GM12878 (cell line): ENCODE data around the gene STMP1. TPM values are rescaled to one million over a fixed set of nuclear protein-coding genes. Genes with fewer than 3 reads are reported as not detected.

Source experiments
- ATAC-seq: fragments of 200-7000 bp; cut with Tn5 transposase; 3 replicates; pipeline ENCODE4 v1.9.1; 2020; ENCODE audit warnings: mild to moderate bottlenecking, moderate library complexity
- BruUV-seq: library from RNA; stranded (reverse); fragments of 400-500 nt; replicated peaks from 2 replicates; lab custom pipeline; 2021; lab: Mats Ljungman, UMichigan
- CTCF ChIA-PET: fragments of 300-600 bp; sonication (Branson Sonifier 250); formaldehyde crosslinking; extraction: SDS; loops from one replicate; lab custom pipeline; 2021; ENCODE audit warnings: inconsistent platforms; lab: Yijun Ruan, JAX
- POLR2A ChIA-PET: fragments of 350-600 bp; formaldehyde crosslinking; extraction: SDS; loops from one replicate; lab custom pipeline; 2021; ENCODE audit warnings: inconsistent platforms; lab: Charles Lee
- RAD21 ChIA-PET: fragments of 300-600 bp; sonication (Branson Sonifier 250); formaldehyde crosslinking; loops from one replicate; lab custom pipeline; 2023; ENCODE audit warnings: antibody characterized with exemption; ENCODE audit not compliant: unreplicated experiment; lab: Charles Lee
- SMC1A ChIA-PET: fragments of 300-600 bp; sonication (Branson Sonifier 250); formaldehyde crosslinking; loops from one replicate; lab custom pipeline; 2023; ENCODE audit not compliant: unreplicated experiment, uncharacterized antibody; lab: Charles Lee
- DNase-seq: peaks from one replicate; pipeline ENCODE4 v3.0.0-alpha.2; 2011; ENCODE audit warnings: low read depth, low spot score
- FAIRE-seq: peaks from 3 replicates; lab custom pipeline; 2011; peaks lifted over from hg19 to GRCh38; lab: Jason Lieb, UNC
- H2AFZ ChIP-seq: 2 replicates; pipeline ENCODE4 v1.6.0; 2011; ENCODE audit warnings: low read depth, low read length, control low read depth; ENCODE audit not compliant: control insufficient read depth
- H3K27ac ChIP-seq: 2 replicates; pipeline ENCODE4 v1.5.1; 2011; ENCODE audit warnings: control low read depth; ENCODE audit not compliant: control insufficient read depth, insufficient read depth
- H3K27me3 ChIP-seq, 2 experiments: replicated peaks in 1 of 2; 2 replicates each; pipeline versions ENCODE4 v1.6.0 to v1.6.1; 2011; ENCODE audit warnings: low read length in 1 of 2; ENCODE audit not compliant: control insufficient read depth in 2 of 2, insufficient read depth in 2 of 2
- H3K36me3 ChIP-seq, 2 experiments: 2 replicates each; pipeline ENCODE4 v1.5.1; 2011; ENCODE audit warnings: low read length in 1 of 2; ENCODE audit not compliant: control insufficient read depth in 2 of 2, insufficient read depth in 2 of 2
- H3K4me1 ChIP-seq: 2 replicates; pipeline ENCODE4 v1.6.1; 2011; ENCODE audit warnings: mild to moderate bottlenecking, low read length, moderate library complexity, mixed read lengths; ENCODE audit not compliant: control insufficient read depth, insufficient read depth
- H3K4me2 ChIP-seq: 2 replicates; pipeline ENCODE4 v1.6.0; 2011; ENCODE audit warnings: control low read depth; ENCODE audit not compliant: control insufficient read depth, insufficient read depth
- H3K4me3 ChIP-seq: fragments of 200-600 bp; sonication (generic); 2 replicates; pipeline ENCODE4 v1.5.1; 2016
- H3K79me2 ChIP-seq: 2 replicates; pipeline ENCODE4 v1.6.0; 2011; ENCODE audit warnings: low read length; ENCODE audit not compliant: control insufficient read depth, insufficient read depth
- H3K9ac ChIP-seq: 2 replicates; pipeline ENCODE4 v1.8.0; 2011; ENCODE audit warnings: low read length, control low read depth, mixed read lengths; ENCODE audit not compliant: control insufficient read depth, insufficient read depth
- H3K9me3 ChIP-seq: replicated peaks from 3 replicates; pipeline ENCODE4 v1.5.1; 2011; ENCODE audit warnings: mild to moderate bottlenecking, low read length; ENCODE audit not compliant: control insufficient read depth, insufficient read depth
- H4K20me1 ChIP-seq: 2 replicates; pipeline ENCODE4 v1.6.0; 2011; ENCODE audit not compliant: control insufficient read depth, insufficient read depth
- BCLAF1 ChIP-seq: fragments of 450-650 bp; IDR thresholded peaks from 2 replicates; pipeline ENCODE4 v1.6.1; 2017; ENCODE audit warnings: antibody characterized with exemption, mild to moderate bottlenecking, moderate library complexity
- DPF2 ChIP-seq: fragments of 450-650 bp; IDR thresholded peaks from 2 replicates; pipeline ENCODE4 v1.6.1; 2017; ENCODE audit warnings: mild to moderate bottlenecking
- NFXL1 ChIP-seq: fragments of 450-650 bp; IDR thresholded peaks from 2 replicates; pipeline ENCODE4 v1.6.1; 2017; ENCODE audit warnings: antibody characterized with exemption, mild to moderate bottlenecking, borderline replicate concordance
- POLR2AphosphoS2 ChIP-seq: IDR thresholded peaks from 2 replicates; pipeline ENCODE4 v1.6.1; 2011; ENCODE audit warnings: low read depth, mild to moderate bottlenecking, low read length, improper control_type of control experiment, moderate library complexity
- RELA ChIP-seq: fragments of 450-650 bp; IDR thresholded peaks from 2 replicates; pipeline ENCODE4 v1.8.0; 2014; ENCODE audit warnings: borderline replicate concordance; ENCODE audit not compliant: partially characterized antibody
- SMC3 ChIP-seq: IDR thresholded peaks from 2 replicates; pipeline ENCODE4 v1.6.1; 2011; ENCODE audit warnings: low read length, improper control_type of control experiment, borderline replicate concordance
- ZNF384 ChIP-seq: IDR thresholded peaks from 2 replicates; pipeline ENCODE4 v1.6.1; 2012; ENCODE audit warnings: low read depth, mild to moderate bottlenecking, low read length, improper control_type of control experiment, borderline replicate concordance
- WGBS: methylation state at CpG from one replicate; pipeline ENCODE4 v1.1.6; 2016; ENCODE audit warnings: low lambda C conversion rate; ENCODE audit not compliant: insufficient replicate concordance, insufficient coverage; ENCODE audit errors: missing lambda C conversion rate; 5-methylcytosine and 5-hydroxymethylcytosine counted together
- in situ Hi-C: fragments of 300-500 bp; cut with MboI; formaldehyde crosslinking; loops from 9 replicates; pipeline ENCODE4 v1.14.3; 2018; ENCODE audit warnings: mixed read lengths
- intact Hi-C: fragments of 100-400 bp; cut with micrococcal nuclease; formaldehyde crosslinking; loops from one replicate; pipeline ENCODE4 v1.14.2; 2022; ENCODE audit not compliant: unreplicated experiment
- polyA plus RNA-seq, 11 experiments: library from polyadenylated mRNA; depleted of rRNA in 4 of 11; unstranded in 6 of 11; stranded (reverse) in 5 of 11; fragments of >200 nt; fragmentation: Nextera tagmentation in 4 of 11; fragmentation: Illumina TruSeq in 1 of 11; extraction: Ambion mirVana in 4 of 11; extraction: Trizol in 1 of 11; gene quantifications; 1 replicate in 1 of 11; 2 replicates in 10 of 11; pipeline versions ENCODE4 v1.2.1 to v1.2.3, GENCODE V29; 2011 to 2016; ENCODE audit warnings: inconsistent platforms in 2 of 11, missing spikeins in 2 of 11, low read depth in 1 of 11
- total RNA-seq, 4 experiments: library from RNA; depleted of rRNA in 3 of 4; stranded (reverse); fragments of >200 nt in 3 of 4; fragmentation: Illumina TruSeq in 1 of 4; extraction: Trizol in 1 of 4; gene quantifications; 2 replicates each; pipeline versions ENCODE4 v1.2.1 to v1.2.3, GENCODE V29; 2013 to 2021
- TF ChIP-seq, protein P1 (sequence below): fragments of 450-650 bp; IDR thresholded peaks from 2 replicates; pipeline ENCODE4 v1.6.1; 2016; ENCODE audit warnings: mild to moderate bottlenecking
- TF ChIP-seq, protein P2 (sequence below): fragments of 450-650 bp; IDR thresholded peaks from 2 replicates; pipeline ENCODE4 v1.6.1; 2016; ENCODE audit warnings: mild to moderate bottlenecking, moderate library complexity, borderline replicate concordance
- TF ChIP-seq, protein P3 (sequence below): fragments of 450-650 bp; formaldehyde crosslinking; IDR thresholded peaks from 2 replicates; pipeline ENCODE4 v1.5.0; 2022; ENCODE audit warnings: mild to moderate bottlenecking, missing genetic modification characterization

Gene STMP1
- total and polyA plus RNA-seq, 10 of the 15 experiments (the other 5 are each of a cell fraction or from before 2014, with no cell fraction given): 8.0 to 79.9 (median 24.7) TPM

DNA sequence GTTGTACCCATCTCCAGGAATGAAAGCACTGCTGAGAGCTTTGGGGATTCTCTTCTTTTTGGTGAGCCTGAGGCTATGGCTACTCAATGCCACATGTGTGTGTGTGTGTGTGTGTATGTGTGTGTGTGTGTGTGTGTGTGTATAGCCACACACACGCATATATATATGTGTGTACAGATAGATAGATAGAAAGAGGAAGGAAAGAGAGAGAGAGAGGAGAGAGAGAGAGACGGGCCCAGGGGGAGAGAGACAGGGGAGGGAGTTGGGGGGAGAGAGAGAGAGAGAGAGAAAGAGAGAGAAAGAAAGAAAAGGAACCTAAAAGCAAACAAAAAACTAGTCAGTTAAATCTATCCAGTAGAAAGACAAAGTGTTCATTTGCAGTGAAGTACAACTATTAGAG lies 57.4 kb downstream of the STMP1 start:
- ChIA-PET RAD21 (no interaction called here), POLR2A (no interaction called here), CTCF (interaction anchor here (0.6 to 1.2 kb wide), 3 partner anchors 30 to 74 kb away, joined by 3 read pairs; partner anchors contain the start of gene STMP1), SMC1A (no interaction called here)
- Histone ChIP-seq H3K27ac (no peak overlapping the region), H3K9ac (no peak overlapping the region), H3K4me2 (no peak overlapping the region), H2AFZ (no peak overlapping the region), H3K36me3 (no peaks in the 10 kb centered on the region), H3K4me1 (no peaks in the 10 kb centered on the region), H3K9me3 (no peaks in the 10 kb centered on the region), H4K20me1 (no peaks in the 10 kb centered on the region), H3K4me3 (no peak overlapping the region), H3K79me2 (no peaks in the 10 kb centered on the region), H3K27me3 (no peaks in the 10 kb centered on the region; a peak in 1 of 4 replicates)
- TF ChIP-seq, protein P1, sequence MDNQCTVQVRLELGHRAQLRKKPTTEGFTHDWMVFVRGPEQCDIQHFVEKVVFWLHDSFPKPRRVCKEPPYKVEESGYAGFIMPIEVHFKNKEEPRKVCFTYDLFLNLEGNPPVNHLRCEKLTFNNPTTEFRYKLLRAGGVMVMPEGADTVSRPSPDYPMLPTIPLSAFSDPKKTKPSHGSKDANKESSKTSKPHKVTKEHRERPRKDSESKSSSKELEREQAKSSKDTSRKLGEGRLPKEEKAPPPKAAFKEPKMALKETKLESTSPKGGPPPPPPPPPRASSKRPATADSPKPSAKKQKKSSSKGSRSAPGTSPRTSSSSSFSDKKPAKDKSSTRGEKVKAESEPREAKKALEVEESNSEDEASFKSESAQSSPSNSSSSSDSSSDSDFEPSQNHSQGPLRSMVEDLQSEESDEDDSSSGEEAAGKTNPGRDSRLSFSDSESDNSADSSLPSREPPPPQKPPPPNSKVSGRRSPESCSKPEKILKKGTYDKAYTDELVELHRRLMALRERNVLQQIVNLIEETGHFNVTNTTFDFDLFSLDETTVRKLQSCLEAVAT: no peak
- TF ChIP-seq DPF2 (no peak), SMC3 (no peak), RELA (no peak), ZNF384 (no peak), BCLAF1 (no peak), POLR2AphosphoS2 (no peak), NFXL1 (no peak)
- TF ChIP-seq, protein P2, sequence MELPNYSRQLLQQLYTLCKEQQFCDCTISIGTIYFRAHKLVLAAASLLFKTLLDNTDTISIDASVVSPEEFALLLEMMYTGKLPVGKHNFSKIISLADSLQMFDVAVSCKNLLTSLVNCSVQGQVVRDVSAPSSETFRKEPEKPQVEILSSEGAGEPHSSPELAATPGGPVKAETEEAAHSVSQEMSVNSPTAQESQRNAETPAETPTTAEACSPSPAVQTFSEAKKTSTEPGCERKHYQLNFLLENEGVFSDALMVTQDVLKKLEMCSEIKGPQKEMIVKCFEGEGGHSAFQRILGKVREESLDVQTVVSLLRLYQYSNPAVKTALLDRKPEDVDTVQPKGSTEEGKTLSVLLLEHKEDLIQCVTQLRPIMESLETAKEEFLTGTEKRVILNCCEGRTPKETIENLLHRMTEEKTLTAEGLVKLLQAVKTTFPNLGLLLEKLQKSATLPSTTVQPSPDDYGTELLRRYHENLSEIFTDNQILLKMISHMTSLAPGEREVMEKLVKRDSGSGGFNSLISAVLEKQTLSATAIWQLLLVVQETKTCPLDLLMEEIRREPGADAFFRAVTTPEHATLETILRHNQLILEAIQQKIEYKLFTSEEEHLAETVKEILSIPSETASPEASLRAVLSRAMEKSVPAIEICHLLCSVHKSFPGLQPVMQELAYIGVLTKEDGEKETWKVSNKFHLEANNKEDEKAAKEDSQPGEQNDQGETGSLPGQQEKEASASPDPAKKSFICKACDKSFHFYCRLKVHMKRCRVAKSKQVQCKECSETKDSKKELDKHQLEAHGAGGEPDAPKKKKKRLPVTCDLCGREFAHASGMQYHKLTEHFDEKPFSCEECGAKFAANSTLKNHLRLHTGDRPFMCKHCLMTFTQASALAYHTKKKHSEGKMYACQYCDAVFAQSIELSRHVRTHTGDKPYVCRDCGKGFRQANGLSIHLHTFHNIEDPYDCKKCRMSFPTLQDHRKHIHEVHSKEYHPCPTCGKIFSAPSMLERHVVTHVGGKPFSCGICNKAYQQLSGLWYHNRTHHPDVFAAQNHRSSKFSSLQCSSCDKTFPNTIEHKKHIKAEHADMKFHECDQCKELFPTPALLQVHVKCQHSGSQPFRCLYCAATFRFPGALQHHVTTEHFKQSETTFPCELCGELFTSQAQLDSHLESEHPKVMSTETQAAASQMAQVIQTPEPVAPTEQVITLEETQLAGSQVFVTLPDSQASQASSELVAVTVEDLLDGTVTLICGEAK: no peak
- TF ChIP-seq, protein P3, sequence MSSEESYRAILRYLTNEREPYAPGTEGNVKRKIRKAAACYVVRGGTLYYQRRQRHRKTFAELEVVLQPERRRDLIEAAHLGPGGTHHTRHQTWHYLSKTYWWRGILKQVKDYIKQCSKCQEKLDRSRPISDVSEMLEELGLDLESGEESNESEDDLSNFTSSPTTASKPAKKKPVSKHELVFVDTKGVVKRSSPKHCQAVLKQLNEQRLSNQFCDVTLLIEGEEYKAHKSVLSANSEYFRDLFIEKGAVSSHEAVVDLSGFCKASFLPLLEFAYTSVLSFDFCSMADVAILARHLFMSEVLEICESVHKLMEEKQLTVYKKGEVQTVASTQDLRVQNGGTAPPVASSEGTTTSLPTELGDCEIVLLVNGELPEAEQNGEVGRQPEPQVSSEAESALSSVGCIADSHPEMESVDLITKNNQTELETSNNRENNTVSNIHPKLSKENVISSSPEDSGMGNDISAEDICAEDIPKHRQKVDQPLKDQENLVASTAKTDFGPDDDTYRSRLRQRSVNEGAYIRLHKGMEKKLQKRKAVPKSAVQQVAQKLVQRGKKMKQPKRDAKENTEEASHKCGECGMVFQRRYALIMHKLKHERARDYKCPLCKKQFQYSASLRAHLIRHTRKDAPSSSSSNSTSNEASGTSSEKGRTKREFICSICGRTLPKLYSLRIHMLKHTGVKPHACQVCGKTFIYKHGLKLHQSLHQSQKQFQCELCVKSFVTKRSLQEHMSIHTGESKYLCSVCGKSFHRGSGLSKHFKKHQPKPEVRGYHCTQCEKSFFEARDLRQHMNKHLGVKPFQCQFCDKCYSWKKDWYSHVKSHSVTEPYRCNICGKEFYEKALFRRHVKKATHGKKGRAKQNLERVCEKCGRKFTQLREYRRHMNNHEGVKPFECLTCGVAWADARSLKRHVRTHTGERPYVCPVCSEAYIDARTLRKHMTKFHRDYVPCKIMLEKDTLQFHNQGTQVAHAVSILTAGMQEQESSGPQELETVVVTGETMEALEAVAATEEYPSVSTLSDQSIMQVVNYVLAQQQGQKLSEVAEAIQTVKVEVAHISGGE (CRISPR knock-in tag): no peak
- in situ Hi-C loops (no loop called here), intact Hi-C loops (no loop called here)
- WGBS: no CpG with 5 or more reads among the region's 2 CpGs
- no TSS peak for BruUV-seq
- ATAC-seq: no peak
- no peak for DNase-seq
- FAIRE-seq: no peak
